HT-29 (cell line): ENCODE data around the gene UBE2E2. TPM values are rescaled to one million over a fixed set of nuclear protein-coding genes. Genes with fewer than 3 reads are reported as not detected.

ENCODE experiments used
- DNase-seq: peaks from one replicate; pipeline ENCODE4 v3.0.0-alpha.2; 2015; ENCODE audit warnings: low spot score
- total RNA-seq: library from RNA; depleted of rRNA; stranded (reverse); fragments of >200 nt; shearing (Covaris generic); gene quantifications from 2 replicates; pipeline ENCODE4 v1.2.3, GENCODE V29; 2014

UBE2E2 gene
- total RNA-seq, 1 experiment from 2014 or later: 8.2 TPM

- no peak for DNase-seq
These were observed 184.3 kb downstream of the UBE2E2 start for GRCh38 chr3:23387286-23387918.

- no peak for DNase-seq
These were observed 186.0 kb downstream of the UBE2E2 start for GRCh38 chr3:23389089-23389488.

- no peak for DNase-seq
These were observed 186.6 kb downstream of the UBE2E2 start for GRCh38 chr3:23389686-23390085.

GRCh38 chr3:23390446-23390845 lies 187.3 kb downstream of the UBE2E2 start:
- no peak for DNase-seq

- DNase-seq: no peak
These were observed 187.9 kb downstream of the UBE2E2 start for GRCh38 chr3:23390989-23391553.

- DNase-seq: no peak
These were observed 192.0 kb downstream of the UBE2E2 start for GRCh38 chr3:23395115-23395514.

GRCh38 chr3:23396746-23397145 lies 193.6 kb downstream of the UBE2E2 start:
- DNase-seq: no peak

GRCh38 chr3:23399221-23399620 lies 196.1 kb downstream of the UBE2E2 start:
- no peak for DNase-seq

GRCh38 chr3:23402728-23403492 lies 199.8 kb downstream of the UBE2E2 start:
- DNase-seq: no peak

- DNase-seq: no peak
These were observed 201.1 kb downstream of the UBE2E2 start for GRCh38 chr3:23404246-23404645.

GRCh38 chr3:23405081-23405480 lies 202.0 kb downstream of the UBE2E2 start:
- DNase-seq: no peak

- DNase-seq: no peak
These were observed 203.5 kb downstream of the UBE2E2 start for GRCh38 chr3:23406601-23407000.

- no peak for DNase-seq
These were observed 214.9 kb downstream of the UBE2E2 start for GRCh38 chr3:23418026-23418425.

GRCh38 chr3:23421811-23422516 lies 218.8 kb downstream of the UBE2E2 start:
- DNase-seq: no peak

- DNase-seq: no peak
These were observed 219.4 kb downstream of the UBE2E2 start for GRCh38 chr3:23422517-23422851.

- DNase-seq: no peak
These were observed 222.3 kb downstream of the UBE2E2 start for GRCh38 chr3:23425410-23425809.

- no peak for DNase-seq
These were observed 227.8 kb downstream of the UBE2E2 start for GRCh38 chr3:23430781-23431398.

GRCh38 chr3:23431764-23432163 lies 228.6 kb downstream of the UBE2E2 start:
- no peak for DNase-seq

- DNase-seq: no peak
These were observed 232.2 kb downstream of the UBE2E2 start for GRCh38 chr3:23435318-23435717.

GRCh38 chr3:23435904-23436303 lies 232.8 kb downstream of the UBE2E2 start:
- DNase-seq: no peak

GRCh38 chr3:23437484-23438145 lies 234.5 kb downstream of the UBE2E2 start:
- DNase-seq: no peak
